Peyer's patch (tissue), 4 donors: Measurements from ENCODE around the gene STXBP1. TPM values are rescaled to one million over a fixed set of nuclear protein-coding genes. Genes with fewer than 3 reads are reported as not detected.
A peak's percentile ranks its signal among the peaks of the same experiment; 100 is the strongest.
"Not testable (repeated sequence)": the region's sequence is repeated elsewhere in the genome, so short reads cannot be mapped to it uniquely, and the experiment has no call there.

Source experiments
- DNase-seq, 3 donors: peaks; one replicate each; pipeline ENCODE4 v3.0.0-alpha.2; 2017 to 2019
- H3K27ac ChIP-seq, 4 donors: fragments of 200-600 bp; sonication (generic); one replicate each; pipeline ENCODE4 v1.5.1; 2016 to 2019
- H3K27me3 ChIP-seq, 2 donors: fragments of 200-600 bp; sonication (generic); one replicate each; pipeline ENCODE4 v1.5.1; 2019
- H3K36me3 ChIP-seq, 3 donors: fragments of 200-600 bp; sonication (generic); one replicate each; pipeline ENCODE4 v1.5.1; 2016 to 2019
- H3K4me1 ChIP-seq, 4 donors: fragments of 200-600 bp; sonication (generic); one replicate each; pipeline ENCODE4 v1.5.1; 2016 to 2019
- H3K4me3 ChIP-seq, 4 donors: fragments of 200-600 bp; sonication (generic); 1 replicate in 3 of 4; 2 replicates in 1 of 4; pipeline ENCODE4 v1.5.1; 2016 to 2019; ENCODE audit warnings: mild to moderate bottlenecking in 1 of 4
- H3K9me3 ChIP-seq, 4 donors: fragments of 200-600 bp; sonication (generic); one replicate each; pipeline ENCODE4 v1.5.1; 2016 to 2019; ENCODE audit warnings: mild to moderate bottlenecking in 1 of 4
- POLR2A ChIP-seq, 2 donors: fragments of 450-650 bp; IDR thresholded peaks; one replicate each; pipeline ENCODE4 v1.5.1; 2017; ENCODE audit warnings: antibody characterized with exemption in 2 of 2, mild to moderate bottlenecking in 2 of 2, moderate library complexity in 2 of 2
- total RNA-seq, 4 donors: library from RNA; depleted of rRNA; stranded (reverse); fragments of >200 nt; gene quantifications; one replicate each; pipeline ENCODE4 v1.1.0, GENCODE V29; 2016
- TF ChIP-seq, protein P1 (sequence below), 6 experiments: fragments of 450-650 bp in 4 of 6; fragments of 200-600 bp in 2 of 6; sonication (generic) in 1 of 6; IDR thresholded peaks; one replicate each; pipeline ENCODE4 v1.5.1; 2017 to 2019; ENCODE audit warnings: antibody characterized with exemption in 6 of 6, mild to moderate bottlenecking in 3 of 6, moderate library complexity in 1 of 6

The STXBP1 gene
- total RNA-seq, 4 donors from 2014 or later, result 4.4 to 90.8 (median 12.6) TPM

DNA sequence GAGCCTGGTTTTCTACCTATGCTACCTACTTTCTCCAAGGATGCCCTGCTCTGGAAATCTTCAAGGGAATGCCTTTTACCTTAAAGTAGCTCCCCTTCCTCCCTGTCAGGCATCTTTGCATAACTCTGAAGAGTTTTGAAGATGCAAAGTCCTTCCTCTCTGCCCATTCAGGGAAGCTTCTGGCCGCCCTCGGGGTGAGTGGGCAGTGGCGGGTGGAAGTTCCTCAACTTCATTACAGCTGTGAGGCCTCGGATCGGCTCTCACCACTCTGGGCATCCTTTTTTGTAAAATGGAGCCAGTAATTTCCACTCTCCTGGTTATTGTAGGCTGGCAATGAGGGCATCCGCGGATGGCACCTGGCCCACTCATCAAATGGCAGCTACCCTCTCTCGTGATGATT lies 31.7 kb upstream of the STXBP1 start:
- no peaks in the 10 kb centered on the region for H3K27me3 ChIP-seq
- TF ChIP-seq, protein P1, sequence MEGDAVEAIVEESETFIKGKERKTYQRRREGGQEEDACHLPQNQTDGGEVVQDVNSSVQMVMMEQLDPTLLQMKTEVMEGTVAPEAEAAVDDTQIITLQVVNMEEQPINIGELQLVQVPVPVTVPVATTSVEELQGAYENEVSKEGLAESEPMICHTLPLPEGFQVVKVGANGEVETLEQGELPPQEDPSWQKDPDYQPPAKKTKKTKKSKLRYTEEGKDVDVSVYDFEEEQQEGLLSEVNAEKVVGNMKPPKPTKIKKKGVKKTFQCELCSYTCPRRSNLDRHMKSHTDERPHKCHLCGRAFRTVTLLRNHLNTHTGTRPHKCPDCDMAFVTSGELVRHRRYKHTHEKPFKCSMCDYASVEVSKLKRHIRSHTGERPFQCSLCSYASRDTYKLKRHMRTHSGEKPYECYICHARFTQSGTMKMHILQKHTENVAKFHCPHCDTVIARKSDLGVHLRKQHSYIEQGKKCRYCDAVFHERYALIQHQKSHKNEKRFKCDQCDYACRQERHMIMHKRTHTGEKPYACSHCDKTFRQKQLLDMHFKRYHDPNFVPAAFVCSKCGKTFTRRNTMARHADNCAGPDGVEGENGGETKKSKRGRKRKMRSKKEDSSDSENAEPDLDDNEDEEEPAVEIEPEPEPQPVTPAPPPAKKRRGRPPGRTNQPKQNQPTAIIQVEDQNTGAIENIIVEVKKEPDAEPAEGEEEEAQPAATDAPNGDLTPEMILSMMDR (IDR thresholded peaks at IDR 0.05), result no peak
- no peak for TF ChIP-seq POLR2A (IDR thresholded peaks at IDR 0.05)
- no peaks in the 10 kb centered on the region for H3K36me3 ChIP-seq
- no peak overlapping the region for H3K4me3 ChIP-seq
- no peak overlapping the region for H3K27ac ChIP-seq
- DNase-seq, result no peak
- H3K4me1 ChIP-seq, result peaks cover 0 to 23% (median 13%) of the 10 kb centered on the region in 4 donors
- no peaks in the 10 kb centered on the region for H3K9me3 ChIP-seq

DNA sequence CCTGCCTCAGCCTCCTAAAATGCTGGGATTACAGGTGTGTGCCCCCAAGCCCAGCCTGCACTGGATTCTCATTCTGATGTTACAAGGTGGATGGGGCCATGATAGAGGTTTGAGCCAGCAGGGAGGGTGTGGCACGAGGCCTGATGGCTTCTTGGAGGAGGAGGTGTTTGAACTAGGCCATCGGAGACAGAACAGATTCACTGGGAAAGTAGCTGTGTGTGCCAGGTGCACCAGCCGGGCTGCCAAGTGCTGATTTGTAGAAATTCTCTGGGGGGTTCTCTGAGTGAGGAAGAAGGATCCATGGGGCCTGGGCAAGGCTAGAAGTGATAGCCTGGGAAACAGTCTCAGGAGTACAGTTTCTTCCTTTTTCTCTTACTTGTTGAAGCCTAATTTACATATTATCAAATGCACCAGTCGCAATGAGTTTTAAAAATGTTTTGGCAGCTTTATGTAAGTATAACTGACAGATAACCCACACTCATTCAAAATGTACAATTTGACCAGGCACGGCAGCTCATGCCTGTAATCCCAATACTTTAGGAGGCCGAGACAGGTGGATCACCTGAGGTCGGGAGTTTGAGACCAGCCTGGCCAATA lies 31.1 kb upstream of the STXBP1 start:
- Histone ChIP-seq H3K4me1 (peaks cover 0 to 22% (median 13%) of the 10 kb centered on the region in 4 donors), H3K9me3 (no peaks in the 10 kb centered on the region), H3K36me3 (no peaks in the 10 kb centered on the region), H3K27ac (no peak overlapping the region), H3K27me3 (no peaks in the 10 kb centered on the region), H3K4me3 (no peak overlapping the region)
- DNase-seq, result no peak
- TF ChIP-seq POLR2A (IDR thresholded peaks at IDR 0.05), result no peak
- TF ChIP-seq, protein P1 (IDR thresholded peaks at IDR 0.05), result no peak

DNA sequence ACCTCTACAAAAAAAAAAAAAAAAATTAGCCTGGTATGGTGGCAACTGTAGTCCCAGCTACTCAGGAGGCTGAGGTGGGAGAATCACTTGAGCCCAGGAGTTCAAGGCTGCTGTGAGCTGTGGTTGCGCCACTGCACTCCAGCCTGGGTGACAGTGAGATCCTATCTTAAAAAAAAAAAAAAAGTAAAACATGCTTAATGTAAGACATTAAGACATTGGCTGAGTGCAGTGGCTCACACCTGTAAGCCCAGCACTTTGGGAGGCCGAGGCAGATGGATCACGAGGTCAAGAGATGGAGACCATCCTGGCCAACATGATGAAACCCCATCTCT lies 27.6 kb upstream of the STXBP1 start:
- not testable (repeated sequence) for H3K4me3 ChIP-seq, H3K9me3 ChIP-seq, H3K4me1 ChIP-seq, H3K36me3 ChIP-seq, H3K27me3 ChIP-seq, H3K27ac ChIP-seq, DNase-seq

DNA sequence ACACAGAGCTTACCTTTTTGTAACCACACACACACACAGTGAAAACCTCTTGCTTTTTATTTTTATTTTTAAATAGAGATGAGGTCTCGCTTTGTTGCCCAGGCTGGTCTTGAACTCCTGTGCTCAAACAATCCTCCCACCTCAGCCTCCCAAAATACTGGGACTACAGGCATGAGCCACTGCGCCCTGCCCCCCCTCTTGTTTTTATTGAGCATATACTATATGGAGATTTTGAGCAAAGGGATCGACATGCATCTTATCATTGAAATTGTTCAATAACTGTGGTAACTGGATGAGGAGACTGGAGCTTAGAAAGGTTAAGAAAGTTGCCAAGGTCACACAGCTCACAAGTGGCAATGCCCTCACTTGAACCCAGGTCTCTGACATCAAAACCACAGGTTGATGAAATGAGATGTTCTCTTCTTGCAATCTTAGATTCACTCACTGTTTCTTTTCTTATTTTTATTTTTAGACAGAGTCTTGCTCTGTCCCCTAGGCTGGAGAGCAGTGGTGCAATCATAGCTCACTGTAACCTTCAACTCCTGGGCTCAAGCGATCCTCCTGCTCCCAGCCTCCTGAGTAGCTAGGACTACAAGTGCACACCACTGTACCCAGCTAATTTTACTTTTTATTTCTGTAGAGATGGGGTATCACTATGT lies 26.8 kb upstream of the STXBP1 start:
- TF ChIP-seq, protein P1 (IDR thresholded peaks at IDR 0.05), result no peak
- no peak for TF ChIP-seq POLR2A (IDR thresholded peaks at IDR 0.05)
- no peak overlapping the region for H3K4me3 ChIP-seq
- no peaks in the 10 kb centered on the region for H3K4me1 ChIP-seq
- DNase-seq, result no peak
- H3K27ac ChIP-seq, result no peak overlapping the region
- no peaks in the 10 kb centered on the region for H3K9me3 ChIP-seq
- no peaks in the 10 kb centered on the region for H3K36me3 ChIP-seq
- H3K27me3 ChIP-seq, result no peaks in the 10 kb centered on the region

DNA sequence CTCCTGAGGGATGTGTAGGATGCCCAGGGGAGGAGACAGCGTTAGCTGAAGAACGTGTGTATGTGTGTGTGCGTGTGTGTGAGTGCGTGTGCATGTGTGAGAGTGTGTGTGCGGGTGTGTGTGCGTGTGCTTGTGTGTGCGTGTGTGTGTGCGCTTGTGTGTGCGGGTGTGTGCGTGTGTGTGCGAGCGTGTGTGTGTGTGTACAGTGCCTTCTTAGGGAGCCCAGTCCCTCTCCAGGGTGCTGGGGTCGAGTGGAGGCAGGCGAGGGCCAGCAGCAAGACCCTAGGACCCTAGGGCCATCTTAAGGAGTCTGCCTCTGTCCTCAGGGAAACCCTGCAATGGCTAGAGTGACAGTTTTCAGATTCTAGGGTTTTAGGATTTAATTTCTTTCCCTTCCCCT lies 26.0 kb upstream of the STXBP1 start:
- TF ChIP-seq, protein P1 (IDR thresholded peaks at IDR 0.05), result no peak
- TF ChIP-seq POLR2A (IDR thresholded peaks at IDR 0.05), result no peak
- H3K27ac ChIP-seq, result no peak overlapping the region
- H3K9me3 ChIP-seq, result no peaks in the 10 kb centered on the region
- H3K4me1 ChIP-seq, result no peaks in the 10 kb centered on the region
- H3K36me3 ChIP-seq, result no peaks in the 10 kb centered on the region
- H3K4me3 ChIP-seq, result no peak overlapping the region
- DNase-seq, result no peak
- no peaks in the 10 kb centered on the region for H3K27me3 ChIP-seq

DNA sequence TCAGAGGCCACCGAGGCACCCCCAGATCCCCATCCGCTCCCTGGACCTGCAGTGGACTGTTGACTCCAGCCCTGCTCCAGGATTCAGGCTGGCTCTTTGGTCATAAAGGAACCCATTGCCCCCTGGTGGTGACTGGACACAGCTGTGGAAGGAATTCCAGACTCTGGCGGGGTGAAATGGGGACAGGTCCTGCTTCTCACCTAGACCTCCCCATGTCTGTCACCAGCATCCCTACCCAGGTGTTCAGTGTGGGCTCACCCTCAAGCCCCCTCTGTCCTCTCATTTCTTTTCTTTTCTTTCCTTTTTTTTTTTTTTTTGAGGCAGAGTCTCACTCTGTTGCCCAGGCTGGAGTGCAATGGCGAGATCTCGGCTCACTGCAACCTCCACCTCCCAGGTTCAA lies 25.5 kb upstream of the STXBP1 start:
- Histone ChIP-seq H3K4me1 (no peaks in the 10 kb centered on the region), H3K36me3 (no peaks in the 10 kb centered on the region), H3K4me3 (no peak overlapping the region), H3K9me3 (no peaks in the 10 kb centered on the region), H3K27ac (no peak overlapping the region), H3K27me3 (no peaks in the 10 kb centered on the region)
- no peak for TF ChIP-seq POLR2A (IDR thresholded peaks at IDR 0.05)
- TF ChIP-seq, protein P1 (IDR thresholded peaks at IDR 0.05), result peak; percentile 61 to 93 (median 86)
- DNase-seq, result peak; percentile 65 to 91 (median 75)
